GM06990 (cell line): ENCODE measurements around the gene GOLGA6A.

Experiments used
- DNase-seq: peaks from one replicate; pipeline ENCODE4 v3.0.0-alpha.2; 2011; ENCODE audit not compliant: insufficient read length; ENCODE audit errors: extremely low read depth
- H3K27me3 ChIP-seq: replicated peaks from 2 replicates; pipeline ENCODE4 v1.6.0; 2011; ENCODE audit warnings: low read length; ENCODE audit not compliant: control insufficient read depth, insufficient read depth
- H3K36me3 ChIP-seq: 2 replicates; pipeline ENCODE4 v1.5.1; 2011; ENCODE audit warnings: low read length; ENCODE audit not compliant: control insufficient read depth, insufficient read depth
- H3K4me3 ChIP-seq: replicated peaks from 2 replicates; pipeline ENCODE4 v1.5.1; 2011; ENCODE audit warnings: low read depth, mild to moderate bottlenecking, control low read depth, low read length
- CTCF ChIP-seq: IDR thresholded peaks from 2 replicates; pipeline ENCODE4 v1.5.1; 2011; ENCODE audit warnings: low read length, control low read depth, mild to moderate bottlenecking, inconsistent platforms; ENCODE audit not compliant: insufficient read depth, poor library complexity, severe bottlenecking

GOLGA6A gene

GRCh38 chr15:74028646-74029045 is 53.7 kb downstream of the GOLGA6A start:
- no peak for TF ChIP-seq CTCF
- peaks cover 44% of the 10 kb centered on the region for H3K36me3 ChIP-seq
- DNase-seq: no peak
- H3K27me3 ChIP-seq: no peaks in the 10 kb centered on the region
- H3K4me3 ChIP-seq: no peak overlapping the region

GRCh38 chr15:74027688-74028087 is 54.7 kb downstream of the GOLGA6A start:
- Histone ChIP-seq H3K4me3 (no peak overlapping the region), H3K36me3 (peaks cover 44% of the 10 kb centered on the region), H3K27me3 (no peaks in the 10 kb centered on the region)
- no peak for DNase-seq
- TF ChIP-seq CTCF: no peak

GRCh38 chr15:74025436-74025835 is 56.9 kb downstream of the GOLGA6A start:
- DNase-seq: no peak
- H3K4me3 ChIP-seq: no peak overlapping the region
- no peaks in the 10 kb centered on the region for H3K27me3 ChIP-seq
- no peak for TF ChIP-seq CTCF
- peaks cover 42% of the 10 kb centered on the region for H3K36me3 ChIP-seq

GRCh38 chr15:74024687-74025086 is 57.7 kb downstream of the GOLGA6A start:
- DNase-seq: no peak
- H3K4me3 ChIP-seq: no peak overlapping the region
- no peak for TF ChIP-seq CTCF
- no peaks in the 10 kb centered on the region for H3K27me3 ChIP-seq
- peaks cover 38% of the 10 kb centered on the region for H3K36me3 ChIP-seq

- Histone ChIP-seq H3K4me3 (no peak overlapping the region), H3K27me3 (no peaks in the 10 kb centered on the region), H3K36me3 (peaks cover 43% of the 10 kb centered on the region)
- no peak for DNase-seq
- no peak for TF ChIP-seq CTCF
Observed at GRCh38 chr15:74022706-74023470, 59.5 kb downstream of the GOLGA6A start.
